ENCODE data around the gene TMPRSS3. TPM values are rescaled to one million over a fixed set of nuclear protein-coding genes. Genes with fewer than 3 reads are reported as not detected.
"Not testable (repeated sequence)": the region's sequence is repeated elsewhere in the genome, so short reads cannot be mapped to it uniquely, and the experiment has no call there.

Gene TMPRSS3
- total RNA-seq, 2 donors from 2014 or later: 0.19 to 8.4 TPM

- Mint-ChIP-seq H3K9me3 (no peaks in the 10 kb centered on the region), H3K4me1 (ENCODE audit: low read depth in 2 of 2) (peaks cover 8 to 29% of the 10 kb centered on the region in 2 donors), H3K27me3 (peaks cover 0 to 9% of the 10 kb centered on the region in 2 donors), H3K4me3 (no peak overlapping the region), H3K27ac (no peak overlapping the region), H3K36me3 (no peaks in the 10 kb centered on the region)
- no peak for ATAC-seq
- no peak for DNase-seq (ENCODE audit: low spot score)
Observed at GRCh38 chr21:42411197-42411869, 15.5 kb upstream of the TMPRSS3 start.

DNA sequence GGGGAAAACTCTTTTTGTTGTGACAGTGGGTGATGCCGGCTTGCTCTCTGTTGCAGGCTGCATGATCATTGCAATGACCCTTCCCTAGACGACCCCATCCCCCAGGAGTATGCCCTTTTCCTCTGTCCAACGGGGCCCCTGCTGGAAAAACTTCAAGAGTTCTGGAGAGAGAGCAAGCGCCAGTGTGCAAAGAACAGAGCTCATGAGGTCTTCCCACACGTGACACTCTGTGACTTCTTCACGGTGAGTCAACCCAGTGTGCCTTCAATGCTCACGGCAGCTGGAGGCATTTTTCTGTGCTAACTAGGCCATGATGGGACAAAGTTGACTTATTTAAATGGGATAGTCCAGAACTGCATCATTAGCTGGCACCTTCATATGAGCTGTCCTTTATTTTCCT is 13.5 kb upstream of the TMPRSS3 start:
- ATAC-seq (no peak), DNase-seq (ENCODE audit: low spot score) (no peak)
- Mint-ChIP-seq H3K9me3 (no peaks in the 10 kb centered on the region), H3K27ac (peak overlapping the region; percentile 15 to 32), H3K27me3 (peaks cover 0 to 13% of the 10 kb centered on the region in 2 donors), H3K4me3 (no peak overlapping the region), H3K36me3 (no peaks in the 10 kb centered on the region), H3K4me1 (ENCODE audit: low read depth in 2 of 2) (peaks cover 3 to 23% of the 10 kb centered on the region in 2 donors)

- not testable (repeated sequence) for H3K27ac Mint-ChIP-seq, ATAC-seq
Observed at GRCh38 chr21:42408718-42409117, 12.9 kb upstream of the TMPRSS3 start.

DNA sequence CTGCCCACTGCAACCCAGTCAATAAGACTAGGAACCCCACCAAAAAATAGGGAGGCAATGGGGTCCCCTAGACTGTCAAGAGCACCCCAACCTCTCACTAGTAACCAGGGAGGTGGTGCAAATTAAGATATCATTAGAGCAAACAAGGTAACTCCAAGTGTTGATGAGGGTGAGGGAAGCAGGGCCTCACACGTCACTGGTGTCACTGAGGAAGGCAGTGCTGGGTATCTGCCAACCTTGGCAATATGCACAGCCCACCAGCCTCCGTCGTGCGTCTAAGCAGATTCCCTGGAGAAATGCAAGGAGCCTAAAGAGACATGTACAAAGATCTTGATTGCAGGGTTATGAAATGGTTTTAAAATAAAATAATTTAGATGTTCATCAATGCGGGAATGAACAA is 11.6 kb upstream of the TMPRSS3 start:
- peak overlapping the region in 1 of 2 donors; percentile 93 for H3K27ac Mint-ChIP-seq
- no peaks in the 10 kb centered on the region for H3K9me3 Mint-ChIP-seq
- ATAC-seq: no peak
- H3K27me3 Mint-ChIP-seq: peaks cover 0 to 16% of the 10 kb centered on the region in 2 donors
- no peaks in the 10 kb centered on the region for H3K36me3 Mint-ChIP-seq
- H3K4me1 Mint-ChIP-seq (ENCODE audit: low read depth in 2 of 2): peaks cover 8 to 12% of the 10 kb centered on the region in 2 donors
- peak overlapping the region; percentile 94 for H3K4me3 Mint-ChIP-seq
- no peak for DNase-seq (ENCODE audit: low spot score)

More at GRCh38 chr21:42408718-42409117, 12.9 kb upstream of the TMPRSS3 start:
- peaks cover 0 to 13% of the 10 kb centered on the region in 2 donors for H3K27me3 Mint-ChIP-seq
- H3K36me3 Mint-ChIP-seq; H3K9me3 Mint-ChIP-seq; DNase-seq (ENCODE audit: low spot score); H3K4me3 Mint-ChIP-seq: not testable (repeated sequence)
- peaks cover 3 to 17% of the 10 kb centered on the region in 2 donors for H3K4me1 Mint-ChIP-seq (ENCODE audit: low read depth in 2 of 2)

- Mint-ChIP-seq H3K27me3 (peaks cover under 1 to 18% of the 10 kb centered on the region in 2 donors), H3K4me1 (ENCODE audit: low read depth in 2 of 2) (peaks cover 9 to 16% of the 10 kb centered on the region in 2 donors), H3K9me3 (no peaks in the 10 kb centered on the region), H3K27ac (peak overlapping the region; percentile 80 to 93), H3K4me3 (peak overlapping the region; percentile 94), H3K36me3 (peaks cover under 1% of the 10 kb centered on the region)
- ATAC-seq: no peak
- no peak for DNase-seq (ENCODE audit: low spot score)
Observed at GRCh38 chr21:42406866-42407265, 11.0 kb upstream of the TMPRSS3 start.

DNA sequence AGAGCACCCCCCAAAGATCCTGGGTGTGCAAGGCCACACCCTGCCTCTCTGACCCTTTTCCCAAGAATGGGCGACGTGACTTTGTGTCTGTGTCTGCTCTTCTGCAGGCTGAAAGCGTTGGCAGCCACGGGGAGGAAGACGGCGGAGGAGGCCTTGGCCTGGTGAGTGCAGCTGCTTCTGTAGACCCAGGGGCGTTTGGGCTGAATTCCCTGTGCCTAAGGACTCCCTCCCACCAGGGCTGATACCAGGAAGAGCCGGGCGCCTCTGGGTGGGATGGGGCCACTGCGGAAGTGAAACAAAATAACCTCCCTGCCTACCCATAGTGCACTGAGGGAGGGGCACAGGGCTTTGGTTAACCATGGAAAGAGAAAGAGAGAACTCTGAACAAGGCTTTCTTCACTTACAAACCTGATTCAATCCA is 10.4 kb upstream of the TMPRSS3 start:
- peaks cover 14 to 22% of the 10 kb centered on the region in 2 donors for H3K4me1 Mint-ChIP-seq (ENCODE audit: low read depth in 2 of 2)
- DNase-seq (ENCODE audit: low spot score): no peak
- ATAC-seq: peak; percentile 48 to 68
- H3K9me3 Mint-ChIP-seq: no peaks in the 10 kb centered on the region
- peaks cover 5 to 23% of the 10 kb centered on the region in 2 donors for H3K27me3 Mint-ChIP-seq
- peaks cover 5% of the 10 kb centered on the region for H3K36me3 Mint-ChIP-seq
- H3K4me3 Mint-ChIP-seq: peak overlapping the region; percentile 94
- peak overlapping the region; percentile 80 to 93 for H3K27ac Mint-ChIP-seq

DNA sequence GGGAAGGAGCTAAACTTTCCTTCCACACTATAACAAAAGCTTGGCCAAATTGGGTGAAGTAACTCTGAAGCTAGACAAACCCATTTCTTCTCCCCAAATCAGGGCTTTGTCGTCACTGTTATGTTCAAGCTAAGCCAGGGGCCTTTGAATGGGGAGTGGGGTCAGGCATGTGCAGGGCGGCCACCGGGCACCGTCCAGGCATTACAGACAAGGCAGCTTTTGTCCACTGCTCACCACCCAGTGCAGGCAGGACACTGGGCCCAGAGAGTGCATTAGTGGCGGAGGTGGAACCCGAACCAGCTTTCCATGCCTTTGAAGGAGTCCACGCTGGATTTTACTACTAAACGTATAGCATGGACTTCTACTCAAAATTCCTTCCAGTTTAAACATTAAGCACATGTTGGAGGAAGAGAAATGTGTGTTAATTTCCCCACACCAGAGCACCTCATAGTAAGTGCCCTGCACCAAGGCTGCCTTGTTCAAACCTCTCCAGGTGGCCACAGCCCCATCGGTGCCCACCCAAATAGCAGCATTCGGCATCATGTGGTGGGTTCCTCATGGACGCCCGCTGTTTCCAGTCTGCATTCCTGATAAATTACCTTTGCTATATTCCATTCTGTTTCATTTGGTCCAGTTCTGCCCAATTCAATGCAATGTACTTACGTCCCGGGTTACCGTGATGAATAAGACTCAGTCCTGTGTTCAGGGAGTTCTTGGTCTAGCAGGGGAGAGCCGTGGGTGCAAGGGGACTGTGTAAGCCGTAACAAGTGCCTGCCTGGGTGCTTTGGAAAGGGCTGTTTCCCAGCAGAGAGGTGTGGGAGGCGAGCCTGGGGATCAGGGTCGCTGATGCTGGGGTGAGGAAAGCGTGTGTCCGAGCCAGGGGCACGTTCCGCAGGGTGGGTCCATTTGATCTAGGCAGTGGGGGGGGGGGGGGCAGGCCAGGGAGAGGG is 9.5 kb upstream of the TMPRSS3 start:
- H3K4me1 Mint-ChIP-seq (ENCODE audit: low read depth in 2 of 2): peaks cover 14 to 22% of the 10 kb centered on the region in 2 donors
- peak overlapping the region; percentile 83 to 93 for H3K27ac Mint-ChIP-seq
- no peaks in the 10 kb centered on the region for H3K9me3 Mint-ChIP-seq
- DNase-seq (ENCODE audit: low spot score) (no peak), ATAC-seq (peak; percentile 10 to 11)
- peak overlapping the region; percentile 94 for H3K4me3 Mint-ChIP-seq
- peaks cover 5 to 23% of the 10 kb centered on the region in 2 donors for H3K27me3 Mint-ChIP-seq
- peaks cover 5% of the 10 kb centered on the region for H3K36me3 Mint-ChIP-seq

DNA sequence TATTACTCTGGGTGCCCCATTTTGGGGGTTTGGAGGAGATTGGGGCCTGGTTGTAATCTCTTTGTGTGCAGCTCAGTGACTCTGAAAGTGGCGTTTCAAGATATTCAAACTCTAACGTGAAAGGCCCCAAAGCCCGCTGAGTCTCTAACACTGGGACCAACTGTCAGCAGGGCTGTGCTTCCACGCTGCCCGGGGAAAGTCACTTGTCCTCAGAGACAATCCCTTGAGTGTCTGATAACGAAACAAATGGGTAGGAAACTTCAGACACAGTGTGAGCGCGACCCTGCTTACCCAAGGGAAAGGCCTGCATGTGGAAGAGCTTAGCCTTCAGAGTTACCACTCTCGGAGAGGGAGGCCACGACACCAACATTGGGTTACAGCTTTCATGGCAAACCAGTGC is 8.7 kb upstream of the TMPRSS3 start:
- H3K27me3 Mint-ChIP-seq: peaks cover 5 to 19% of the 10 kb centered on the region in 2 donors
- peak overlapping the region; percentile 25 to 93 for H3K27ac Mint-ChIP-seq
- DNase-seq (ENCODE audit: low spot score) (no peak), ATAC-seq (peak in 1 of 2 donors; percentile 10)
- H3K9me3 Mint-ChIP-seq: no peaks in the 10 kb centered on the region
- H3K4me3 Mint-ChIP-seq: peak overlapping the region; percentile 94
- peaks cover 14 to 22% of the 10 kb centered on the region in 2 donors for H3K4me1 Mint-ChIP-seq (ENCODE audit: low read depth in 2 of 2)
- peaks cover 5% of the 10 kb centered on the region for H3K36me3 Mint-ChIP-seq

GRCh38 chr21:42403611-42404231 is 7.9 kb upstream of the TMPRSS3 start, which contains the start of gene UBASH3A:
Gene UBASH3A (plus strand): TSS chr21:42403902. CDS start chr21:42403946, 44 bp downstream.
- Mint-ChIP-seq H3K27me3 (peaks cover 5 to 23% of the 10 kb centered on the region in 2 donors), H3K36me3 (peaks cover 5% of the 10 kb centered on the region), H3K4me1 (ENCODE audit: low read depth in 2 of 2) (peaks cover 14 to 28% of the 10 kb centered on the region in 2 donors), H3K4me3 (peak within 1 kb of the TSS; percentile 94), H3K27ac (peak within 1 kb of the TSS; percentile 48 to 93), H3K9me3 (no peaks in the 10 kb centered on the region)
- peak; percentile 57 to 67 for ATAC-seq
- DNase-seq (ENCODE audit: low spot score): no peak

GRCh38 chr21:42401820-42402251 is 6.0 kb upstream of the TMPRSS3 start:
- H3K4me1 Mint-ChIP-seq (ENCODE audit: low read depth in 2 of 2): peaks cover 18 to 30% of the 10 kb centered on the region in 2 donors
- ATAC-seq: no peak
- DNase-seq (ENCODE audit: low spot score): no peak
- peaks cover 5% of the 10 kb centered on the region for H3K36me3 Mint-ChIP-seq
- peak overlapping the region; percentile 3 for H3K4me3 Mint-ChIP-seq
- peaks cover 5 to 32% of the 10 kb centered on the region in 2 donors for H3K27me3 Mint-ChIP-seq
- H3K27ac Mint-ChIP-seq: peak overlapping the region; percentile 10 to 13
- no peaks in the 10 kb centered on the region for H3K9me3 Mint-ChIP-seq

DNA sequence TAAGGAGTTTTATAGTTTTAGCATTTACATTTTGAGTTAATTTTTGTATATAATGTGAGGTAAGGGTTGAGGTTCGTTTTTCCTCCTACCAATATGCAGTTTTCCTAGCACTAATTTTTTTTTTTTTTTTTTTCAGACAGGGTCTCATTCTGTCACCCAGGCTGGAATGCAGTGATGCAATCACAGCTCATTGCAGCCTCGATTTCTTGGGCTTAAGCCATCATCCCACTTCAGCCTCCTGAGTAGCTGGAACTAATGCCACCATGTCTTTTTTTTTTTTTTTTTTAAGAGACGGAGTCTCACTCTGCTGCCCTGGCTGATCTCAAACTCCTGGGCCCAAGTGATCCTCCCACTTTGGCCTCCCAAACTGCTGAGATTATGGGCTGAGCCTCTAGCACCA is 5.3 kb upstream of the TMPRSS3 start:
- peaks cover 18 to 23% of the 10 kb centered on the region in 2 donors for H3K4me1 Mint-ChIP-seq (ENCODE audit: low read depth in 2 of 2)
- peak overlapping the region; percentile 3 for H3K4me3 Mint-ChIP-seq

GRCh38 chr21:42400525-42400924 is 4.7 kb upstream of the TMPRSS3 start:
- no peak for ATAC-seq

More for the DNA sequence above, 5.3 kb upstream of the TMPRSS3 start:
- no peak for ATAC-seq
- no peak for DNase-seq (ENCODE audit: low spot score)
- Mint-ChIP-seq H3K27me3 (peaks cover 5 to 30% of the 10 kb centered on the region in 2 donors), H3K27ac (peak overlapping the region; percentile 10 to 13), H3K36me3 (peaks cover 5% of the 10 kb centered on the region), H3K9me3 (no peaks in the 10 kb centered on the region)

DNA sequence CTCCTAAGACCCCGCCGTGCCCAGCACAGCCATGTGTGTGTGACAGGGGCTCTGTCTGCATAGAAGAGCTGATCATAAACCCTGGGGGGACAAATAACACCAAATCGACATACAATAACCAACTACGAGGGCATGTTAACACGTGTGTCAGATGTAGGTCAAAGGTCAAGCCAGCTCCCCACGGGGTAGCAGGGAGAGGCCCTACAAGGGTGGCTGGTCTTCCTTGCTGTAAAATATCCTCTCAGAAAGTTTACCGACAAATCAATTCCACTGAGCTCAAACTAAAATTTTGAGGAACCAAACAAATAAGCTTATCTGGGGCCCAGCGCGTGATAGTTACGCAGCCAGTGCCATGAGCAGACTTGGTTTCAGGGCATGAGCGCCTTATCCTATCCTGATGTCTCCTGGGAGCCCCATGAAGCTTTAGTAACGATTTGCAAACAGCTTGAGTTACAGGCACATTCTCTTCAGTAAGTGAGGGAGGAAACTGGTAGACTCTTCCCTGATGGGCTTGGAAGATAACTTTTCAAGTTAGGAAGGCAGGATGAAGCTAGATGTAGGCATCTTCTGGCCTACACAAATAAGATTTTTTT is 2.7 kb upstream of the TMPRSS3 start:
- H3K4me3 Mint-ChIP-seq: no peak overlapping the region
- H3K27ac Mint-ChIP-seq: no peak overlapping the region

More at GRCh38 chr21:42400525-42400924, 4.7 kb upstream of the TMPRSS3 start:
- Mint-ChIP-seq H3K27ac (no peak overlapping the region), H3K36me3 (peaks cover 5% of the 10 kb centered on the region), H3K9me3 (no peaks in the 10 kb centered on the region), H3K4me3 (no peak overlapping the region), H3K4me1 (ENCODE audit: low read depth in 2 of 2) (peaks cover 17 to 20% of the 10 kb centered on the region in 2 donors), H3K27me3 (peaks cover 5 to 29% of the 10 kb centered on the region in 2 donors)
- no peak for DNase-seq (ENCODE audit: low spot score)

More for the DNA sequence above, 2.7 kb upstream of the TMPRSS3 start:
- no peak for DNase-seq (ENCODE audit: low spot score)
- Mint-ChIP-seq H3K4me1 (ENCODE audit: low read depth in 2 of 2) (peaks cover 14 to 20% of the 10 kb centered on the region in 2 donors), H3K36me3 (peaks cover 5% of the 10 kb centered on the region), H3K27me3 (peaks cover 5 to 33% of the 10 kb centered on the region in 2 donors), H3K9me3 (no peaks in the 10 kb centered on the region)
- no peak for ATAC-seq

Measured in natural killer cell treated with Interleukin-12 subunit alpha and Interleukin-12 subunit beta and Interleukin-15 and Interleukin-18, amount 100 ng/mL, for 72 hours (primary cell).